SW480 (cell line): ENCODE results near the gene SLC9A2.

ENCODE experiments used
- DNase-seq: peaks from one replicate; pipeline ENCODE4 v3.0.0-alpha.2; 2016; ENCODE audit warnings: low spot score

SLC9A2 gene

DNA sequence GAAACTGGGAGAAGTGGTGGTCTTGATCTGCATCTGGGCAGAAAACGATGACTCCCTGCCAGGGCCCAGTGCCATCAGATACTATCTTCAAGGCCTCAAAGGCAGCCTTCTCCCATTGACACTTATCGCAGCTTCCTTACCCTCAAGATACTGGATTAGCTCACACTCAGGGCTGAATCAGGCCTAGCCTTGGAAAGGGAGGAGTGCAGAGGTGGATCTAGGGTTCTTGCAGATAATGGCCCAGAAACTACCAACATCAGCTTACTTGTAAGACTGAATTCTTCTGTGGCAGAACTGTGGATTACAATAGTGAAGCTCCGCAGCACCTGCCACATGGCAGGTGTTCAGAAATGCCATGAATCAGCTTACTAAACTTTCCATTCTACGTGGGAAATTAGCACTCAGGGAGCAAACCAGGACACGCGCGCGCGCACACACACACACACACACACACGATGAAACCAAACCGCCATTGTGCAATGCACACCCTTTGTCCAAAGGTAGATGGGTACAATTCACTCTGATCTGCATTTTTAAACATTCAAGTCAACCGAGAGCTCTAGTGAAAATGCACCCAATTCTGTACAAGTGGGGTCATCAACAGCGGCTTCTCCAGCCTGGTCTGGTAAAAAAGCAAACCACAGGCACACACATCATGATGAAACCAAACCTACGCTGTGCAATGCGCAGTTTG lies 116.2 kb downstream of the SLC9A2 start:
- peak; percentile 43 for DNase-seq

DNA sequence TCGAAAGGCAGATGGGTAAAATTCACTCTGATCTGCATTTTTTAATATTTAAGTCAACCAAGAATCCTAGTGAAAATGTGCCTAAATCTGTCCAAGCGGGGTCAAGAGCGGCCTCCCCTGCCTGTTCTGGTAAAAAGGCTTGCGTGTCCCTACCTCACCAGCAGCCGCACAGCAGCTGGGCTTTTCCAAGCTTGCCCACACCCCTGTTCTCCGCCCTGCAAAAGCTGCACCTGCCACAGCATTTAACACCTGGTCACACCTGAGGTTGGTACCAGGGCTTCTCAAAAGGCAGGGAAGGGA lies 116.7 kb downstream of the SLC9A2 start:
- DNase-seq: no peak

DNA sequence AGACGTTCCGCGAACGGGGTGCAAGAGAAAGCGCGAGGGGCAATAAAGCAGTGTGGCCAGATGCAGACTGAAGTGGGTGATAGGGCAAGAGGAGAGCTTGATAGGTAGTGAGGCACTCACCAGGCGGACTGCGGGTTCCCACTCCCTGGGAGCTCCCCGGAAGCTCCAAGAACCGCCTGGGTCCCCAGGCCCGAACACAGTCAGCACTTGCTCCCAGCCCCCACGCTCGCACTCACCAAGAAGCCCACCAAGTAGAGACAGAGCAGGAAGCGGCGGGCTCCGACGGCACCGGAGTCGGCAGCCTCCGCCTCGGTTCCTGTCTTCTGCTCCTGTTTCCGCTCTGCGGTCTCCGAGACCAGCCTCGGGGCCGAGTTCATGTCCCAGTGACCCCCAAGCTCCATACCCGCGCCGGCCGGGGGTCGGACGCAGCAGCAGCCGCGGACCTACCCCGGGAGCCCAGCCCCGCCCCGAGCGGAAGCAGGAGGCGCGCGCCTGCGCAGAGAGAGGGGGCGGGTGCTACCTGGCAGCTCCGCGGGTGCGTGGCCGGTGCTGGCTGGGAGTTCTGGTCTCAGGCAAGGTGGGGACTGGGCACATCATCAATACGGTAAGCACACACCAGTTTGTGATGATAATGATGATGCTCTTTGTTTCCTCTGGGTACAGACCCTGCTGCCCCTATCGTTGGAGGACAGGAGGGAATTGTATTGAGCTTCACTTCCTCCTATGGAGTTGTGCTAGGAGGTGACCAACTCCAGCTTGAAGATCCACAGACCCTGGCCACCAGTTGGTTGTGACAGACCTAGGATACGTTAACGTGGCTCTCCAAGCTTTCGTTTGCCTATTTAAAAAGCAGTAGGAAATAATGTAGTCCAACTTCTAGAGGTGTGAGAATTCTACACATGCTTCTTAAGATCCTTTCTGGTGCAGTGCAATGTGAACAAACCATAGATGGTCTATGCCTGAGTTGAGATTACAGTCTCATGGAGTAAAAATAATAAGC lies 117.4 kb downstream of the SLC9A2 start:
- DNase-seq: peak; percentile 68

DNA sequence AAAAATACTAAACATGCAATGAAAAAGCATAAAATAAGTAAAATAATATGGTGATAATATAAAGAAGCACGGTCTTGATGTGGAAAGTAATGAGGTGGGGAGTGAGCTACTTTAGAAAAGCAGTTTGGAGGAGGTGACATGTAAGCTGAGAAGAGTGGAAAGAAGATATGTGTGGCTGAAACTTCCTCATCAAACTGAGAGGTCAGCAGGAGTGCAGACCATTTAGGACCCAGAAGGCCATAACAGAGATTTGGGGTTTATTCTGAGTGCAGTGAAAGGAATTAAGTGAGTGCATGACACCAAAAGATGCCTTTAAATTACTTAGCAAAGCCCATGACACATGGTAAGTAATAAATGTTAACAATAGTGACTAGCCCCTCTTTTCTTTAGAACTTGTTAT lies 118.1 kb downstream of the SLC9A2 start:
- no peak for DNase-seq

DNA sequence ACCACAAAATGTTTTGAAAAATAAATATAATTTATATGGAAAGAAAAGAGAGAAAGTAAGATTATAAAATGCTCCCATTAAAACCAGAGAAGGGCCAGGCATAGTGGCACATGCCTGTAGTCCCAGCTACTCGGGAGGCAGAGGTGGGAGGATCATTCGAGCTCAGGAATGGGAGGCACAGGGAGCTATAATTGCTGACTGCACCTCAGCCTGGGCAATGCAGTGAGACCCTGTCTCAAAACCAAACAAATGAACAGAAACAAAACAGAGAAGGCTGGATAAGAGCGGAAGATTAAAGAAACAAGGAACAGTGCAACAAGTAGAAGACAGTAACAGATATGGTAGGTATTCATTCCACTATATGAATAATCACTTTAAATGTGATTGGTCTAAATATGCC lies 123.9 kb downstream of the SLC9A2 start:
- no peak for DNase-seq

DNA sequence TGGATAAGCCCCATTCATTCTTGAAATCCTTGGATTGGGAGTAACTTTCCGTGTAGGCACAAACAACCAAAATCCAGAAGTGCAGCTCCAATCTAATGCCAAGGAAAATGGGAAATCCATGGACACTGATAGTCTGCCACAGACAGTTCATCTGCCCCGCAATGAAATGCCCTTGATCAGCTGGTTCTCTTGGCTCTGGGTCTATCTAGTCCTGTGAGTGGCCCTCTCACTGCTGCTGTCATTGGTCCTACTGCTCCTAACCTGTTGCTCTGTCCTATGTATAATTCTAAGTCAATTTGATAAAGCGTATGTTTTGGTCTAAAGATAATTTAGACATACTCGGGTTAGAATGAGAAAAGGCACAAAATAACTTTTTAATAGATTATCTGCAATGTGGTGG lies 128.8 kb downstream of the SLC9A2 start:
- DNase-seq: no peak

DNA sequence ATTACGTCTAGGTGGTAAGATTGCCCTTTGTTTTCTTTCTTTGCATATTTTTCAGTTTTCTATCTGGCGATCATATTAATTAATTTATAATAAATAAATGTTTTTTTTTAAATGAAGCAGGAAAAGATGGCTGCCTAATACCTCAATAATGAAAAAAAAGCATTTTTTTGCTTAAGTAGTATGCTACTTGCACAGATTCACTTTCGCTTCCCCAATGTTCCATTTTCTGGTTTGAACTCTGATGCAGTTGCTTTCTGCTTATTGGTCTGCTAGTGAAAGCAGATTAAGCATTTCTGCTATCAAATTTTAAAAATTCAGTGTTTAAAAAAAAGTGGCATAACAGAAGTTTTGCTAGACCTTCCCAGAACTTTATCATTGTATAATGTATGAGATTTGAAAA lies 130.6 kb downstream of the SLC9A2 start:
- DNase-seq: no peak

DNA sequence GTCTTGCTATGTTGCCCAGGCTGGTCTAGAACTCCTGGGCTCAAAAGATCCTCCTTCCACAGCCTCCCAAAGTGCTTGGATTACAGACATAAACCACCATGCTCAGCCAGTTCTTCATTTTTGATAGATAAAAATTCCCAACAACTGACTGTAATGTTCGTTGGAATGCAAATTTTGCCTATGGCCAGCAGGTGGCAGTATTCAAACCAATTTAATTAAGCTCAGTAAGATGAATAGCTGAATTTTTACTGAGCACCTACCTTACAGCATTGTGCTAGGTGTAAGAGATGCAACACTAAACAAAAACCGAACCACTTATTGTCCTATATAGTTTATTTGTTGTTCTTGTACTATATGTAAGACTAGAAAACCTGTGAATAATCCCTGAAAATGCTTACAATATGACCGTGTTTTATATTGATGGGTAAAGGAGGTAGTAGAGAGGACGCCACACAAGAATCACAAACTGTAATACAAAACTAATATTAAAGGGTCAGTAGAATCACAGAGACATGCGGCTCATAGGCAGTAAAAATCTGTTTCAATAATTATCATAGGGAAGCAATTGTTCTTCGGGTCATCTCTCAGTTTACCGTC lies 134.3 kb downstream of the SLC9A2 start:
- DNase-seq: peak; percentile 63

DNA sequence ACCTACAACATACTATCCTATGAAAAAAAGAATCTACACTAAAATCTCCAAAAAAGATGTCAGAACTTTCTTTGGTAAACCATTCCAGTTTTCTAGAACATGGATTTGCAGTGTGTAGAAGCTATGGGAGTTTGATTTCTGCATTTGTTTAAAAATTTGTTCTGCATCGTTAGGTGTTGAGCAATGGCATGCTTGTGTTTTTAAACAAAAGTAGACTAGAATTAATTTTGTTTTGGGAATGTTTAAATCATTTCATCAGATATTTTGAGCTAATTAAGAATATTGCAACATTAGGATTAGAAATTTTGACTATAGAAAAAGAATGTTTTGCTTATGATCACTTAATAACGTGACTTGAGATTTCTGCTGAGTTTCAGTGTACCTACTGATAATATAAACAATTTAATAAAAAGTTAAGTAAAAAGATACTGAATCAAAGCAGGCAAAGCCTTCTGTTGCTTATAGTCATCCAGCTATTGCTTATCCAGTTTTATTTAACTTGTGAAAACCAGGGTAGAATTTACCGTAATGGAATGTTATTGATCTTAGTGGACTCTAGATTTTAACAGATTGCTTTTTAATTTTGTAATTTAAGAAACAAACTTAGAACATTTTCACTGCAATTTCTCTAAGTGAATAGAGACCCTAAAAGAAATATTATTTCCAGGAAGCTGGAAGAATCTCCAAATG lies 135.2 kb downstream of the SLC9A2 start:
- DNase-seq: no peak

DNA sequence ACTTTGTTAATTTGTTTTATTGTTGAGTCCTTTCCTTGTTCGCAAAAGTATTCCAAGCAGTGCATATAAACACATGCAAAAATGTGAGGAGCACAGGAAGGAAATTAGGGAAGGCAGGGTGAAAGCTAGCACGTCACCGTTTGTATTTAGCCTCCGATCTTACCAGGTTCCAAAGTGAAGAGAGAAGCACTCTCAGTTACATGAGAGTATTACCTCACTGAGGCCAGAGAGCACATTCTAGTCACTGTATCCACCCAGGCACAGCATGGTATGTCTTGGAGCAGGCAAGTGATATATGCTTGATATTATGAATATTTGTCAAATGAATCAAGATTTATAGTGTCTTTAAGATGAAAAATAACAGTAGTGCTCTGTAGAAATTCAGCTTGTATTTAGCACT lies 135.9 kb downstream of the SLC9A2 start:
- DNase-seq: no peak

DNA sequence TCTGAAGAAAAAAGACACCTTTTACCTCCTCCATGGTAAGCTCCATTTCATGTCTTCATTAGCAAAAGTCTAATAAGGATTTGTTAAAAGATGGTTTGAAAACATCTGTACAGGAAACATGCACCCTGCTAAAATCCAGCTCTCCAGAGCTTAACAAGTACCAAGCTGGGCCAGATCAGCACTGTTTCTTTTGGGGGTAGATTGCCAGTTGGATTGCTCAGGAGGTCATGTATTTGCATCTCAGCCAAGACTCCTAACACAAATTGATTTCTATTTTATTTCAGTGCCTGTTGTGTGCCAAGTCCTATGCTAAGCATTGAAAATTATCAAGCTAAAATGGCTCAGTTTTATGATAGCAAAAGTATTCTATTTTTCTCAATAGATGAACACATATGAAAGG lies 139.1 kb downstream of the SLC9A2 start:
- DNase-seq: no peak
